ENCODE data around the gene TNFRSF18. TPM values are rescaled to one million over a fixed set of nuclear protein-coding genes. Genes with fewer than 3 reads are reported as not detected.

The TNFRSF18 gene
- total and polyA plus RNA-seq, 10 of the 15 experiments (the other 5 are each of a cell fraction or from before 2014, with no cell fraction given), result 0.18 to 7.5 (median 1.5) TPM; not detected in 1

- peak in 1 of 2 experiments; percentile 64; a peak in 2 of 4 replicates for TF ChIP-seq BHLHE40 (IDR thresholded peaks at IDR 0.05; ENCODE audit: borderline replicate concordance in 1 of 2, low read depth in 2 of 2, low read length in 1 of 2)
- TF ChIP-seq, protein P1, sequence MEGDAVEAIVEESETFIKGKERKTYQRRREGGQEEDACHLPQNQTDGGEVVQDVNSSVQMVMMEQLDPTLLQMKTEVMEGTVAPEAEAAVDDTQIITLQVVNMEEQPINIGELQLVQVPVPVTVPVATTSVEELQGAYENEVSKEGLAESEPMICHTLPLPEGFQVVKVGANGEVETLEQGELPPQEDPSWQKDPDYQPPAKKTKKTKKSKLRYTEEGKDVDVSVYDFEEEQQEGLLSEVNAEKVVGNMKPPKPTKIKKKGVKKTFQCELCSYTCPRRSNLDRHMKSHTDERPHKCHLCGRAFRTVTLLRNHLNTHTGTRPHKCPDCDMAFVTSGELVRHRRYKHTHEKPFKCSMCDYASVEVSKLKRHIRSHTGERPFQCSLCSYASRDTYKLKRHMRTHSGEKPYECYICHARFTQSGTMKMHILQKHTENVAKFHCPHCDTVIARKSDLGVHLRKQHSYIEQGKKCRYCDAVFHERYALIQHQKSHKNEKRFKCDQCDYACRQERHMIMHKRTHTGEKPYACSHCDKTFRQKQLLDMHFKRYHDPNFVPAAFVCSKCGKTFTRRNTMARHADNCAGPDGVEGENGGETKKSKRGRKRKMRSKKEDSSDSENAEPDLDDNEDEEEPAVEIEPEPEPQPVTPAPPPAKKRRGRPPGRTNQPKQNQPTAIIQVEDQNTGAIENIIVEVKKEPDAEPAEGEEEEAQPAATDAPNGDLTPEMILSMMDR (IDR thresholded peaks at IDR 0.05 in 2 of 3, conservative IDR thresholded peaks at IDR 0.05 in 1 of 3; ENCODE audit: control insufficient read depth in 2 of 3, extremely low read depth in 1 of 3, insufficient read depth in 1 of 3, low read depth in 3 of 3, low read length in 3 of 3), result no peak
- TF ChIP-seq DPF2 (IDR thresholded peaks at IDR 0.05), result no peak
- TF ChIP-seq CBX5 (IDR thresholded peaks at IDR 0.05; ENCODE audit: low read depth), result no peak
- TF ChIP-seq ATF7 (IDR thresholded peaks at IDR 0.05; ENCODE audit: low read depth), result no peak
- TF ChIP-seq CHD2 (IDR thresholded peaks at IDR 0.05; ENCODE audit: borderline replicate concordance, low read depth, low read length), result no peak
- TF ChIP-seq IRF4 (IDR thresholded peaks at IDR 0.05; ENCODE audit: low read depth, low read length), result no peak
- no peak for TF ChIP-seq SMAD1 (IDR thresholded peaks at IDR 0.05; ENCODE audit: low read depth, partially characterized antibody)
- TF ChIP-seq POLR2A (IDR thresholded peaks at IDR 0.05; ENCODE audit: low read depth, low read length), result 0 out of 2 replicates have a peak, but pooled peaks have one; percentile 36
Measured at GRCh38 chr1:1232208-1232795, 25.9 kb upstream of the TNFRSF18 start, which contains the start of gene B3GALT6 (continued).
